NCI-H526 treated with DMSO at 0.1 percent for 48 hours (cell line): ENCODE results near the gene ITSN2.

Source experiments
- DNase-seq: peaks from one replicate; lab custom pipeline; 2025; lab: John Stamatoyannopoulos, UW

The ITSN2 gene

GRCh38 chr2:24179683-24180082 lies 180.7 kb downstream of the ITSN2 start:
- DNase-seq: no peak

GRCh38 chr2:24176326-24176725 lies 184.0 kb downstream of the ITSN2 start:
- DNase-seq: no peak

- DNase-seq: no peak
Observed at GRCh38 chr2:24175631-24176187, 184.6 kb downstream of the ITSN2 start.

GRCh38 chr2:24174851-24175277 lies 185.5 kb downstream of the ITSN2 start, which contains the start of gene FAM228A:
FAM228A (plus strand) TSS chr2:24175053; CDS start chr2:24175481, 428 bp downstream.
- no peak for DNase-seq

- no peak for DNase-seq
Observed at GRCh38 chr2:24169023-24169422, 191.3 kb downstream of the ITSN2 start.

- DNase-seq: no peak
Observed at GRCh38 chr2:24164416-24164973, 195.8 kb downstream of the ITSN2 start.

GRCh38 chr2:24163601-24164000 lies 196.7 kb downstream of the ITSN2 start:
- DNase-seq: no peak

- DNase-seq: no peak
Observed at GRCh38 chr2:24163186-24163585, 197.2 kb downstream of the ITSN2 start.

GRCh38 chr2:24162494-24162893 lies 197.8 kb downstream of the ITSN2 start:
- DNase-seq: no peak

GRCh38 chr2:24160761-24161160 lies 199.6 kb downstream of the ITSN2 start:
- DNase-seq: no peak

GRCh38 chr2:24159708-24160107 lies 200.6 kb downstream of the ITSN2 start:
- no peak for DNase-seq

GRCh38 chr2:24158131-24158530 lies 202.2 kb downstream of the ITSN2 start:
- DNase-seq: no peak

- no peak for DNase-seq
Observed at GRCh38 chr2:24153478-24153877, 206.9 kb downstream of the ITSN2 start.
